Spleen (tissue), 11 donors: Measurements from ENCODE around the gene PPIG. TPM values are rescaled to one million over a fixed set of nuclear protein-coding genes. Genes with fewer than 3 reads are reported as not detected.
A peak's percentile ranks its signal among the peaks of the same experiment; 100 is the strongest.
"Not testable (repeated sequence)": the region's sequence is repeated elsewhere in the genome, so short reads cannot be mapped to it uniquely, and the experiment has no call there.

Experiments used
- DNase-seq: peaks from one replicate; pipeline ENCODE4 v3.0.0-alpha.2; 2020
- H3K27ac ChIP-seq, 8 donors: fragments of 200-600 bp; sonication (generic) in 7 of 8; 1 replicate in 4 of 8; 2 replicates in 4 of 8; pipeline versions ENCODE4 v1.5.0 to v1.8.0; 2016 to 2021; ENCODE audit warnings: inconsistent platforms in 4 of 8, mild to moderate bottlenecking in 4 of 8, moderate library complexity in 1 of 8
- H3K27me3 ChIP-seq, 7 donors: fragments of 200-600 bp; sonication (generic) in 6 of 7; replicated peaks in 1 of 7; 1 replicate in 4 of 7; 2 replicates in 3 of 7; pipeline versions ENCODE4 v1.5.0 to v1.8.0; 2016 to 2021; ENCODE audit warnings: inconsistent platforms in 3 of 7, mild to moderate bottlenecking in 1 of 7
- H3K36me3 ChIP-seq, 6 donors: fragments of 200-600 bp; sonication (generic) in 5 of 6; 1 replicate in 4 of 6; 2 replicates in 2 of 6; pipeline versions ENCODE4 v1.5.0 to v1.8.0; 2016 to 2021; ENCODE audit warnings: inconsistent platforms in 2 of 6
- H3K4me1 ChIP-seq, 6 donors: fragments of 200-600 bp; sonication (generic) in 5 of 6; 1 replicate in 3 of 6; 2 replicates in 3 of 6; pipeline versions ENCODE4 v1.5.0 to v1.8.0; 2016 to 2021; ENCODE audit warnings: inconsistent platforms in 3 of 6
- H3K4me3 ChIP-seq, 8 donors: fragments of 200-600 bp; sonication (generic) in 7 of 8; 1 replicate in 4 of 8; 2 replicates in 4 of 8; pipeline versions ENCODE4 v1.5.0 to v1.8.0; 2016 to 2021; ENCODE audit warnings: inconsistent platforms in 4 of 8, mild to moderate bottlenecking in 4 of 8, moderate library complexity in 2 of 8
- H3K9me3 ChIP-seq, 8 donors: fragments of 200-600 bp; sonication (generic) in 7 of 8; 1 replicate in 4 of 8; 2 replicates in 4 of 8; pipeline versions ENCODE4 v1.5.0 to v1.8.0; 2016 to 2021; ENCODE audit warnings: inconsistent platforms in 4 of 8
- POLR2A ChIP-seq, 3 donors: fragments of 450-650 bp; IDR thresholded peaks; one replicate each; pipeline ENCODE4 v1.5.1; 2017; ENCODE audit warnings: antibody characterized with exemption in 3 of 3, mild to moderate bottlenecking in 1 of 3
- POLR2AphosphoS5 ChIP-seq, 3 donors: sonication (generic); formaldehyde crosslinking; IDR thresholded peaks; one replicate each; pipeline ENCODE4 v1.5.1; 2017; ENCODE audit warnings: antibody characterized with exemption in 3 of 3
- WGBS, 5 donors: extraction: QIAGEN DNeasy Blood & Tissue Kit in 3 of 5; methylation state at CpG; one replicate each; pipeline versions ENCODE4 v1.1.5 to v1.1.7; 2013 to 2018; 5-methylcytosine and 5-hydroxymethylcytosine counted together
- intact Hi-C: fragments of 100-400 bp; cut with DNase I; formaldehyde crosslinking; loops from one replicate; pipeline ENCODE4 v1.15.0; 2023; ENCODE audit warnings: low total_unique reads
- polyA plus RNA-seq, 3 donors: library from polyadenylated mRNA; stranded (reverse); fragments of 200-250 nt; gene quantifications; one replicate each; pipeline ENCODE4 v1.2.1, GENCODE V29; 2013
- total RNA-seq, 7 donors: library from RNA; depleted of rRNA in 3 of 7; stranded (reverse); fragments of >200 nt in 3 of 7; fragmentation: NEBNext Ultra II Directional in 4 of 7; extraction: Animal tissue kit (Norgen Biotek cat#: 25700) in 4 of 7; gene quantifications; one replicate each; pipeline versions ENCODE4 v1.1.0 to v1.2.1, GENCODE V29; 2016 to 2021
- TF ChIP-seq, protein P1 (sequence below), 11 experiments: fragments of 200-600 bp in 7 of 11; fragments of 450-650 bp in 4 of 11; sonication (generic) in 4 of 11; IDR thresholded peaks in 8 of 11; conservative IDR thresholded peaks in 3 of 11; 1 replicate in 7 of 11; 2 replicates in 4 of 11; pipeline versions ENCODE4 v1.4.0 to v1.8.0; 2016 to 2021; ENCODE audit warnings: antibody characterized with exemption in 11 of 11, inconsistent platforms in 4 of 11, mild to moderate bottlenecking in 1 of 11
- donor health status: healthy with polysubstance abuse.
- donor health status: DM: no; HTN: no; CAD: no; lungs with moderate emphysema.
- donor health status: DM: no; HTN: no; CAD: no.
- donor health status: Bipolar disorder and iron deficiency.
- donor health status: healthy.
- donor health status: DM: no; HTN: no; CAD: no.
- donor health status: DM: yes; HTN: yes; CAD: no.

Gene PPIG
- total and polyA plus RNA-seq, 10 donors: 32.5 to 72.7 (median 53.8) TPM

DNA sequence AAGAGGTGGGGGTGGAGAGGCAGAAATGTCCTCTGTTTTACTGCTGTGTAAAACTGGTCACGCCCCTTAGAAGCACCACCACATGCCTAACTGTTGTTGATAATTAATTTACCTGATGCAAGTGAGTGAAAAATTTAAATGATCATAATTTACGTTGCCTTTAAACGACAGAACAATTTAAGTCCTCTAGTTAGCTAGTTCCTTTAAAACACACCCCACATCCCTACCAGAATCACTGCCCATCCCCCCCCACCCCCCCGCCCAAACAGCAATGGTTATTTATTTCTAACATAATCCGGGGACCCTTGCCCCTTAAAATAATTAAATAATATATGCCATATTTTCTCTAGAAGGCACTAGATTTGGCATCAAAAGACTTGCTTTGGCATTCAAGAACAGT, 633 bp upstream of the PPIG start:
- TF ChIP-seq POLR2AphosphoS5 (IDR thresholded peaks at IDR 0.05) (no peak), POLR2A (IDR thresholded peaks at IDR 0.05) (no peak)
- TF ChIP-seq, protein P1, sequence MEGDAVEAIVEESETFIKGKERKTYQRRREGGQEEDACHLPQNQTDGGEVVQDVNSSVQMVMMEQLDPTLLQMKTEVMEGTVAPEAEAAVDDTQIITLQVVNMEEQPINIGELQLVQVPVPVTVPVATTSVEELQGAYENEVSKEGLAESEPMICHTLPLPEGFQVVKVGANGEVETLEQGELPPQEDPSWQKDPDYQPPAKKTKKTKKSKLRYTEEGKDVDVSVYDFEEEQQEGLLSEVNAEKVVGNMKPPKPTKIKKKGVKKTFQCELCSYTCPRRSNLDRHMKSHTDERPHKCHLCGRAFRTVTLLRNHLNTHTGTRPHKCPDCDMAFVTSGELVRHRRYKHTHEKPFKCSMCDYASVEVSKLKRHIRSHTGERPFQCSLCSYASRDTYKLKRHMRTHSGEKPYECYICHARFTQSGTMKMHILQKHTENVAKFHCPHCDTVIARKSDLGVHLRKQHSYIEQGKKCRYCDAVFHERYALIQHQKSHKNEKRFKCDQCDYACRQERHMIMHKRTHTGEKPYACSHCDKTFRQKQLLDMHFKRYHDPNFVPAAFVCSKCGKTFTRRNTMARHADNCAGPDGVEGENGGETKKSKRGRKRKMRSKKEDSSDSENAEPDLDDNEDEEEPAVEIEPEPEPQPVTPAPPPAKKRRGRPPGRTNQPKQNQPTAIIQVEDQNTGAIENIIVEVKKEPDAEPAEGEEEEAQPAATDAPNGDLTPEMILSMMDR (IDR thresholded peaks at IDR 0.05 in 8 of 11, conservative IDR thresholded peaks at IDR 0.05 in 3 of 11): no peak
- no peaks in the 10 kb centered on the region for H3K27me3 ChIP-seq
- WGBS, 5 donors: 92 to 97% (median 96%) methylated on average over 5 of the region's 5 CpGs
- peak overlapping the region in 1 of 8 donors; percentile 92 for H3K4me3 ChIP-seq
- no peak for DNase-seq
- H3K9me3 ChIP-seq: peaks cover 0 to 10% (median 0%) of the 10 kb centered on the region in 8 donors
- H3K36me3 ChIP-seq: peaks cover 0 to 7% (median 0%) of the 10 kb centered on the region in 6 donors
- peaks cover 21 to 36% (median 32%) of the 10 kb centered on the region in 6 donors for H3K4me1 ChIP-seq
- intact Hi-C loops: no loop called here
- peak overlapping the region; percentile 96 to 100 (median 99) for H3K27ac ChIP-seq

DNA sequence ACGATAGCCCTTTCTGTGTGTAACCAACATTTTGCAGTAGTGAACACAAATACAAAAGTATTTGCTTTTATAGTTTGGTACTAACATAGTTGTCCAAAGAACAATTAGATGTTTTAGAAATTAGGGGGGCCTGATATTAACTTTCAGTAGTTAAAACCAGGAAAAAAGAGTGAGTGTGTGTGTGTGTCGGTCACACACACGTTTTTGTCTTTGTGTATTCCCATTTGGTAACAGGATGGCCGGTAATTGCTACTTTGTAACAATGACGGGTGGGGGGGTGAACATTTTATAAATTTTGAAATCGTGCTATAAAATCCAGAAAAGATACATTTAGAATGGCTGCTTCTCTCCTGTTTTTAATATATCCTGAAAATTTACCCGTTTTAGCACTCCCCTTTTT, 1.5 kb downstream of the PPIG start:
- Histone ChIP-seq H3K4me3 (peak overlapping the region; percentile 68 to 99 (median 84)), H3K27ac (peak overlapping the region; percentile 96 to 100 (median 99)), H3K9me3 (peaks cover 0 to 10% (median 0%) of the 10 kb centered on the region in 8 donors), H3K27me3 (no peaks in the 10 kb centered on the region), H3K36me3 (peaks cover 0 to 7% (median 0%) of the 10 kb centered on the region in 6 donors), H3K4me1 (peaks cover 24 to 55% (median 51%) of the 10 kb centered on the region in 6 donors)
- TF ChIP-seq, protein P1 (IDR thresholded peaks at IDR 0.05 in 8 of 11, conservative IDR thresholded peaks at IDR 0.05 in 3 of 11): no peak
- no peak for TF ChIP-seq POLR2A (IDR thresholded peaks at IDR 0.05)
- TF ChIP-seq POLR2AphosphoS5 (IDR thresholded peaks at IDR 0.05): no peak
- DNase-seq: no peak
- 13 to 20% (median 18%) methylated on average over 7 of the region's 7 CpGs for WGBS, 5 donors
- intact Hi-C loops: no loop called here

DNA sequence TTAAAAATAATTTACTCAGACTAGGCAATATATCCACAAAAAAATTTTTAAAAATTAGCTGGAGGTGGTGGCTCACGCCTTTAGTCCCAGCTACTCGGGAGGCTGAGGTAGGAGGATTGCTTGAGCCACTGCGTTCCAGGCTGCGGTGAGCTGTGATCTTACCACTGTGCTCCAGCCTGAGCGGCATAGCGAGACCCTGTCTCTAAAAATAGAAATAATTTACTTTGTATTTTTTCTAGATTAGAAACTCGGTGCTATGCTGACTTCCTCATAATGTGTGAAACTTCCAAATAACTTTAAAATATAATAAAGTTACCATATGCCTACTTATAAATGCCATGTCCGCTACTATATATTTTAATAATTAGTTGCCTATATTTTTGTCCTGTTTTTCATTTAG, 6.7 kb downstream of the PPIG start:
- Histone ChIP-seq H3K4me3 (no peak overlapping the region), H3K36me3 (peaks cover 0 to 32% (median 2%) of the 10 kb centered on the region in 6 donors), H3K27ac (peak overlapping the region in 1 of 8 donors; percentile 6), H3K9me3 (no peaks in the 10 kb centered on the region), H3K4me1 (peaks cover 21 to 82% (median 56%) of the 10 kb centered on the region in 6 donors), H3K27me3 (no peaks in the 10 kb centered on the region)
- intact Hi-C loops: no loop called here
- no peak for DNase-seq
- TF ChIP-seq POLR2A (IDR thresholded peaks at IDR 0.05) (no peak), POLR2AphosphoS5 (IDR thresholded peaks at IDR 0.05) (no peak)
- TF ChIP-seq, protein P1 (IDR thresholded peaks at IDR 0.05 in 8 of 11, conservative IDR thresholded peaks at IDR 0.05 in 3 of 11): no peak
- WGBS, 5 donors: 66 to 72% (median 71%) methylated on average over 8 of the region's 8 CpGs

DNA sequence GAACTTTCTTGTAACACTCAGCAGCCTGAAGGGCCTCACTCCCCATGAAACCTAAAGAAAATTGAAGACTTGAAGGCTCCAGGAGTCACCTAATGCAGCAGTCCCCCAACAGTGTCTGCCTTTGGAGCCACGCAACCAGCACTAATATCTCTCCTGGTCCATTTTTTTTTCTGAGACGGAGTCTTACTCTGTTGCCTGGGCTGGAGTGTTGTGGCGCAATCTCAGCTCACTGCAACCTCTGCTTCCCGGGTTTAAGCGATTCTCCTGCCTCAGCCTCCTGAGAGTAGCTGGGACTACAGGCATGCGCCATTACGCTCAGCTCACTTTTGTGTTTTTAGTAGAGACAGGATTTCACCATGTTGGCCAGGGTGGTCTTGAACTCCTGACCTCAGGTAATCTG, 12.4 kb downstream of the PPIG start:
- DNase-seq, intact Hi-C loops, H3K27me3 ChIP-seq, H3K27ac ChIP-seq, H3K9me3 ChIP-seq, H3K4me3 ChIP-seq: not testable (repeated sequence)
- Histone ChIP-seq H3K4me1 (peaks cover 0 to 67% (median 18%) of the 10 kb centered on the region in 6 donors), H3K36me3 (peaks cover 0 to 43% (median 2%) of the 10 kb centered on the region in 6 donors)
- WGBS, 5 donors: 77 to 93% (median 85%) methylated on average over 6 to 7 of the region's 7 CpGs
